ENCODE data around the gene MRPS18B.

MRPS18B gene

GRCh38 chr6:30625511-30625910, 7.9 kb downstream of the MRPS18B start:
- DNase-seq (ENCODE audit: low read depth), result no peak

GRCh38 chr6:30626484-30627366, 9.1 kb downstream of the MRPS18B start, which contains the start of gene ATAT1:
TSS of gene ATAT1 (plus strand) at chr6:30626874.
- DNase-seq (ENCODE audit: low read depth), result peak; percentile 86
- no peak for TF ChIP-seq MAX (IDR thresholded peaks at IDR 0.05; ENCODE audit: low read depth, low read length)
- peak; percentile 38 for TF ChIP-seq CTCF (IDR thresholded peaks at IDR 0.05; ENCODE audit: low read depth, low read length)
- peak; percentile 56 for TF ChIP-seq POLR2A (IDR thresholded peaks at IDR 0.05; ENCODE audit: extremely low read depth, insufficient read length)
- no peak; the same call in 1 of the 2 replicates for TF ChIP-seq MYC (IDR thresholded peaks at IDR 0.05; ENCODE audit: low read depth, low read length)
- peak within 1 kb of the TSS; percentile 66 for H3K4me3 ChIP-seq (ENCODE audit: low read depth, low read length)

More at GRCh38 chr6:30625511-30625910, 7.9 kb downstream of the MRPS18B start:
- TF ChIP-seq CTCF (IDR thresholded peaks at IDR 0.05; ENCODE audit: low read depth, low read length) (no peak), MAX (IDR thresholded peaks at IDR 0.05; ENCODE audit: low read depth, low read length) (no peak), POLR2A (IDR thresholded peaks at IDR 0.05; ENCODE audit: extremely low read depth, insufficient read length) (no peak), MYC (IDR thresholded peaks at IDR 0.05; ENCODE audit: low read depth, low read length) (no peak)
- H3K4me3 ChIP-seq (ENCODE audit: low read depth, low read length), result no peak overlapping the region

GRCh38 chr6:30635834-30636233, 18.2 kb downstream of the MRPS18B start:
- no peak for DNase-seq (ENCODE audit: low read depth)
- TF ChIP-seq MYC (IDR thresholded peaks at IDR 0.05; ENCODE audit: low read depth, low read length) (no peak), CTCF (IDR thresholded peaks at IDR 0.05; ENCODE audit: low read depth, low read length) (no peak), POLR2A (IDR thresholded peaks at IDR 0.05; ENCODE audit: extremely low read depth, insufficient read length) (no peak), MAX (IDR thresholded peaks at IDR 0.05; ENCODE audit: low read depth, low read length) (no peak)
- H3K4me3 ChIP-seq (ENCODE audit: low read depth, low read length), result no peak overlapping the region

GRCh38 chr6:30640481-30640880, 22.8 kb downstream of the MRPS18B start:
- DNase-seq (ENCODE audit: low read depth), result no peak
- H3K4me3 ChIP-seq (ENCODE audit: low read depth, low read length), result no peak overlapping the region
- TF ChIP-seq CTCF (IDR thresholded peaks at IDR 0.05; ENCODE audit: low read depth, low read length) (no peak), MYC (IDR thresholded peaks at IDR 0.05; ENCODE audit: low read depth, low read length) (no peak), POLR2A (IDR thresholded peaks at IDR 0.05; ENCODE audit: extremely low read depth, insufficient read length) (no peak), MAX (IDR thresholded peaks at IDR 0.05; ENCODE audit: low read depth, low read length) (no peak)

GRCh38 chr6:30641048-30641447, 23.4 kb downstream of the MRPS18B start:
- TF ChIP-seq MAX (IDR thresholded peaks at IDR 0.05; ENCODE audit: low read depth, low read length), result no peak
- TF ChIP-seq MYC (IDR thresholded peaks at IDR 0.05; ENCODE audit: low read depth, low read length), result no peak
- no peak for TF ChIP-seq POLR2A (IDR thresholded peaks at IDR 0.05; ENCODE audit: extremely low read depth, insufficient read length)
- TF ChIP-seq CTCF (IDR thresholded peaks at IDR 0.05; ENCODE audit: low read depth, low read length), result no peak
- H3K4me3 ChIP-seq (ENCODE audit: low read depth, low read length), result no peak overlapping the region
- no peak for DNase-seq (ENCODE audit: low read depth)
